GM19455 (cell line): ENCODE results near the gene ZMYND15.

ENCODE experiments used
- ATAC-seq: cut with Tn5 transposase; IDR thresholded peaks from one replicate; pipeline ENCODE4 v1.9.1; 2021; ENCODE audit not compliant: unreplicated experiment

Gene ZMYND15

GRCh38 chr17:4716081-4716480 lies 23.6 kb upstream of the ZMYND15 start:
- no peak for ATAC-seq

- no peak for ATAC-seq
Observed at GRCh38 chr17:4717791-4718190, 21.8 kb upstream of the ZMYND15 start.

GRCh38 chr17:4718276-4718675 lies 21.4 kb upstream of the ZMYND15 start:
- ATAC-seq = no peak

- no peak for ATAC-seq
Observed at GRCh38 chr17:4719146-4719545, 20.5 kb upstream of the ZMYND15 start.

- ATAC-seq = no peak
Observed at GRCh38 chr17:4719684-4720221, 19.9 kb upstream of the ZMYND15 start.

- no peak for ATAC-seq
Observed at GRCh38 chr17:4720787-4721186, 18.8 kb upstream of the ZMYND15 start.

GRCh38 chr17:4721203-4722135 lies 18.2 kb upstream of the ZMYND15 start:
- no peak for ATAC-seq

- no peak for ATAC-seq
Observed at GRCh38 chr17:4722678-4723240, 16.9 kb upstream of the ZMYND15 start.

- ATAC-seq = no peak
Observed at GRCh38 chr17:4724650-4725049, 15.0 kb upstream of the ZMYND15 start.

- no peak for ATAC-seq
Observed at GRCh38 chr17:4725646-4726310, 13.9 kb upstream of the ZMYND15 start.

- no peak for ATAC-seq
Observed at GRCh38 chr17:4728124-4728523, 11.5 kb upstream of the ZMYND15 start.

GRCh38 chr17:4733073-4733531 lies 6.5 kb upstream of the ZMYND15 start:
- no peak for ATAC-seq

GRCh38 chr17:4734857-4735475 lies 4.7 kb upstream of the ZMYND15 start:
- ATAC-seq = no peak

GRCh38 chr17:4735876-4736651 lies 3.6 kb upstream of the ZMYND15 start:
- ATAC-seq = no peak

GRCh38 chr17:4738136-4739121 lies 1.2 kb upstream of the ZMYND15 start:
- ATAC-seq = no peak

- ATAC-seq = no peak
Observed at GRCh38 chr17:4740025-4740351, 355 bp downstream of the ZMYND15 start.

GRCh38 chr17:4740584-4740983 lies 951 bp downstream of the ZMYND15 start:
- ATAC-seq = no peak

- ATAC-seq = no peak
Observed at GRCh38 chr17:4741544-4741943, 1.9 kb downstream of the ZMYND15 start.

- ATAC-seq = no peak
Observed at GRCh38 chr17:4742133-4742532, 2.5 kb downstream of the ZMYND15 start.
